ENCODE measurements around the gene LMF2. TPM values are rescaled to one million over a fixed set of nuclear protein-coding genes. Genes with fewer than 3 reads are reported as not detected.

LMF2 gene
- polyA plus RNA-seq, 3 donors: 15.0 to 145 (median 16.6) TPM

GRCh38 chr22:50456026-50456425 is 51.5 kb downstream of the LMF2 start:
- no peak overlapping the region for H3K9ac ChIP-seq (ENCODE audit: insufficient read depth, low read length, poor library complexity, severe bottlenecking)
- intact Hi-C loops (cut with micrococcal nuclease): no loop called here

GRCh38 chr22:50455201-50455600 is 52.3 kb downstream of the LMF2 start:
- Mint-ChIP-seq H3K27me3 (ENCODE audit: low read depth in 3 of 3) (peaks cover 0 to 1% (median 0%) of the 10 kb centered on the region in 3 donors), H3K36me3 (peaks cover 69 to 91% of the 10 kb centered on the region in 2 donors), H3K9me3 (peaks cover 0 to 1% (median 0%) of the 10 kb centered on the region in 7 donors), H3K4me3 (no peak overlapping the region), H3K4me1 (peaks cover 10% of the 10 kb centered on the region), H3K27ac (no peak overlapping the region)
- Histone ChIP-seq H3K27me3 (ENCODE audit: control insufficient read depth in 2 of 2, insufficient read depth in 2 of 2, low read length in 2 of 2) (no peaks in the 10 kb centered on the region), H3K9me3 (replicated peaks in 1 of 2; ENCODE audit: control insufficient read depth in 1 of 2, insufficient read depth in 1 of 2, low read length in 2 of 2) (no peaks in the 10 kb centered on the region), H3K4me2 (replicated peaks; ENCODE audit: extremely low read depth, low read length, poor library complexity, severe bottlenecking) (no peak overlapping the region), H2AFZ (ENCODE audit: insufficient read depth, low read depth, low read length, poor library complexity, severe bottlenecking) (no peak overlapping the region), H3K36me3 (replicated peaks in 1 of 2; ENCODE audit: control insufficient read depth in 1 of 2, insufficient read depth in 2 of 2, low read length in 2 of 2) (peaks cover 74 to 92% of the 10 kb centered on the region in 2 donors), H3K4me1 (ENCODE audit: control insufficient read depth in 1 of 2, insufficient read depth in 2 of 2, low read length in 2 of 2) (no peaks in the 10 kb centered on the region), H3K79me2 (ENCODE audit: insufficient read depth, low read length) (no peaks in the 10 kb centered on the region), H3K27ac (ENCODE audit: low read depth in 1 of 2, low read length in 2 of 2) (no peak overlapping the region), H4K20me1 (ENCODE audit: insufficient read depth, low read length) (peaks cover 4% of the 10 kb centered on the region), H3K4me3 (replicated peaks in 1 of 3; ENCODE audit: low read depth in 2 of 3, low read length in 3 of 3) (no peak overlapping the region), H3K9ac (ENCODE audit: insufficient read depth, low read length, poor library complexity, severe bottlenecking) (no peak overlapping the region)
- WGBS (ENCODE audit: insufficient coverage): 98% methylated on average over 17 of the region's 18 CpGs
- intact Hi-C loops (cut with micrococcal nuclease): no loop called here
- DNase-seq: no peak
- TF ChIP-seq, protein P1, sequence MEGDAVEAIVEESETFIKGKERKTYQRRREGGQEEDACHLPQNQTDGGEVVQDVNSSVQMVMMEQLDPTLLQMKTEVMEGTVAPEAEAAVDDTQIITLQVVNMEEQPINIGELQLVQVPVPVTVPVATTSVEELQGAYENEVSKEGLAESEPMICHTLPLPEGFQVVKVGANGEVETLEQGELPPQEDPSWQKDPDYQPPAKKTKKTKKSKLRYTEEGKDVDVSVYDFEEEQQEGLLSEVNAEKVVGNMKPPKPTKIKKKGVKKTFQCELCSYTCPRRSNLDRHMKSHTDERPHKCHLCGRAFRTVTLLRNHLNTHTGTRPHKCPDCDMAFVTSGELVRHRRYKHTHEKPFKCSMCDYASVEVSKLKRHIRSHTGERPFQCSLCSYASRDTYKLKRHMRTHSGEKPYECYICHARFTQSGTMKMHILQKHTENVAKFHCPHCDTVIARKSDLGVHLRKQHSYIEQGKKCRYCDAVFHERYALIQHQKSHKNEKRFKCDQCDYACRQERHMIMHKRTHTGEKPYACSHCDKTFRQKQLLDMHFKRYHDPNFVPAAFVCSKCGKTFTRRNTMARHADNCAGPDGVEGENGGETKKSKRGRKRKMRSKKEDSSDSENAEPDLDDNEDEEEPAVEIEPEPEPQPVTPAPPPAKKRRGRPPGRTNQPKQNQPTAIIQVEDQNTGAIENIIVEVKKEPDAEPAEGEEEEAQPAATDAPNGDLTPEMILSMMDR (IDR thresholded peaks at IDR 0.05): no peak

More at GRCh38 chr22:50456026-50456425, 51.5 kb downstream of the LMF2 start:
- no peak for DNase-seq
- Mint-ChIP-seq H3K27ac (peak overlapping the region in 2 of 7 donors; percentile 25 to 52), H3K4me3 (no peak overlapping the region), H3K36me3 (peaks cover 70 to 92% of the 10 kb centered on the region in 2 donors), H3K9me3 (peaks cover 0 to 3% (median 0%) of the 10 kb centered on the region in 7 donors), H3K27me3 (ENCODE audit: low read depth in 3 of 3) (peaks cover 0 to 1% (median 0%) of the 10 kb centered on the region in 3 donors), H3K4me1 (peaks cover 10% of the 10 kb centered on the region)
- H4K20me1 ChIP-seq (ENCODE audit: insufficient read depth, low read length): peaks cover 8% of the 10 kb centered on the region
- H3K27ac ChIP-seq (ENCODE audit: low read depth in 1 of 2, low read length in 2 of 2): no peak overlapping the region
- no peak overlapping the region for H2AFZ ChIP-seq (ENCODE audit: insufficient read depth, low read depth, low read length, poor library complexity, severe bottlenecking)
- peaks cover 75 to 94% of the 10 kb centered on the region in 2 donors for H3K36me3 ChIP-seq (replicated peaks in 1 of 2; ENCODE audit: control insufficient read depth in 1 of 2, insufficient read depth in 2 of 2, low read length in 2 of 2)
- H3K9me3 ChIP-seq (replicated peaks in 1 of 2; ENCODE audit: control insufficient read depth in 1 of 2, insufficient read depth in 1 of 2, low read length in 2 of 2): no peaks in the 10 kb centered on the region
- 90% methylated on average over 7 of the region's 11 CpGs for WGBS (ENCODE audit: insufficient coverage)
- H3K79me2 ChIP-seq (ENCODE audit: insufficient read depth, low read length): no peaks in the 10 kb centered on the region
- TF ChIP-seq, protein P1 (IDR thresholded peaks at IDR 0.05): no peak
- H3K4me2 ChIP-seq (replicated peaks; ENCODE audit: extremely low read depth, low read length, poor library complexity, severe bottlenecking): no peak overlapping the region
- H3K4me3 ChIP-seq (replicated peaks in 1 of 3; ENCODE audit: low read depth in 2 of 3, low read length in 3 of 3): no peak overlapping the region
- H3K4me1 ChIP-seq (ENCODE audit: control insufficient read depth in 1 of 2, insufficient read depth in 2 of 2, low read length in 2 of 2): no peaks in the 10 kb centered on the region
- H3K27me3 ChIP-seq (ENCODE audit: control insufficient read depth in 2 of 2, insufficient read depth in 2 of 2, low read length in 2 of 2): no peaks in the 10 kb centered on the region
